Endothelial cell (in vitro differentiated cells): ENCODE results near the gene ADAM12. TPM values are rescaled to one million over a fixed set of nuclear protein-coding genes. Genes with fewer than 3 reads are reported as not detected.

Experiments used
- DNase-seq: peaks from one replicate; pipeline ENCODE4 v3.0.0; 2021; ENCODE audit warnings: low spot score
- H3K27ac Mint-ChIP-seq: one replicate; pipeline ENCODE4 v1.8.0; 2021; ENCODE audit warnings: mixed read lengths, inconsistent platforms; ENCODE audit not compliant: unreplicated experiment
- H3K27me3 Mint-ChIP-seq: one replicate; pipeline ENCODE4 v1.8.0; 2021; ENCODE audit warnings: mild to moderate bottlenecking, moderate library complexity, mixed read lengths, inconsistent platforms; ENCODE audit not compliant: unreplicated experiment
- H3K36me3 Mint-ChIP-seq: one replicate; pipeline ENCODE4 v1.8.0; 2021; ENCODE audit warnings: mild to moderate bottlenecking, low read depth, mixed read lengths, inconsistent platforms; ENCODE audit not compliant: unreplicated experiment
- H3K4me1 Mint-ChIP-seq: one replicate; pipeline ENCODE4 v1.8.0; 2021; ENCODE audit warnings: mild to moderate bottlenecking, mixed read lengths, inconsistent platforms; ENCODE audit not compliant: unreplicated experiment
- H3K4me3 Mint-ChIP-seq: one replicate; pipeline ENCODE4 v1.8.0; 2021; ENCODE audit warnings: mild to moderate bottlenecking, mixed read lengths, inconsistent platforms; ENCODE audit not compliant: unreplicated experiment
- H3K9me3 Mint-ChIP-seq: one replicate; pipeline ENCODE4 v1.8.0; 2021; ENCODE audit warnings: mixed read lengths, inconsistent platforms; ENCODE audit not compliant: unreplicated experiment
- CTCF ChIP-seq: fragments of 200-600 bp; sonication (generic); IDR thresholded peaks from one replicate; pipeline ENCODE4 v1.5.0; 2021; ENCODE audit warnings: antibody characterized with exemption; ENCODE audit not compliant: unreplicated experiment
- total RNA-seq: library from RNA; stranded (reverse); fragmentation: NEBNext Ultra II Directional; extraction: Animal tissue kit (Norgen Biotek cat#: 25700); gene quantifications from one replicate; pipeline ENCODE4 v1.2.1, GENCODE V29; 2021; ENCODE audit not compliant: unreplicated experiment

ADAM12 gene
- total RNA-seq, 1 donor from 2014 or later = 9.0 TPM

DNA sequence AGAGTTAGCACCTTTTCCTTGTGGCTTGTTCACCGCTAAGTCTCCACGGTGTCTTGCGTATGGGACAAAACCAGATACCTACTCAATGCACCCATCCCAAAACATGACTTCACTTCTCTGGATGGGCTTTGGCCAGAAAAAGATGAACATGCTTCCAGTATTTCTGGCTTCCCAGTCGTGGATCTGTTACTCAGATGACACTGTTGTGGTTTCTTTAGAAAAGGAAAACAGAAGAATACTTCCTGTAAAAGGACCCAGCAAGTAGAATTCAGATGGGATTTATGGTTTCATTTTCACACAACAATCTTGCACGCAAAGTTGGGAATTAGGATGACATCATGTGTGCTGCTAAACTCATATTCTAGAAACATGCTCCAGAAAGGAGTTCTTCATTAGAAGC lies 216.7 kb downstream of the ADAM12 start:
- no peak for DNase-seq
- Mint-ChIP-seq H3K4me3 (no peak overlapping the region), H3K27me3 (peaks cover 3% of the 10 kb centered on the region), H3K36me3 (no peaks in the 10 kb centered on the region), H3K27ac (no peak overlapping the region), H3K4me1 (no peaks in the 10 kb centered on the region), H3K9me3 (no peaks in the 10 kb centered on the region)
- TF ChIP-seq CTCF = no peak

- no peaks in the 10 kb centered on the region for H3K9me3 Mint-ChIP-seq
Observed at GRCh38 chr10:126170776-126171175, 217.5 kb downstream of the ADAM12 start.

GRCh38 chr10:126170371-126170770 lies 217.9 kb downstream of the ADAM12 start:
- no peak for DNase-seq
- Mint-ChIP-seq H3K9me3 (no peaks in the 10 kb centered on the region), H3K27me3 (no peaks in the 10 kb centered on the region), H3K4me3 (no peak overlapping the region), H3K4me1 (no peaks in the 10 kb centered on the region), H3K27ac (no peak overlapping the region), H3K36me3 (no peaks in the 10 kb centered on the region)
- TF ChIP-seq CTCF = no peak

More at GRCh38 chr10:126170776-126171175, 217.5 kb downstream of the ADAM12 start:
- Mint-ChIP-seq H3K4me3 (no peak overlapping the region), H3K27me3 (no peaks in the 10 kb centered on the region), H3K27ac (no peak overlapping the region), H3K4me1 (no peaks in the 10 kb centered on the region), H3K36me3 (no peaks in the 10 kb centered on the region)
- no peak for TF ChIP-seq CTCF
- no peak for DNase-seq

DNA sequence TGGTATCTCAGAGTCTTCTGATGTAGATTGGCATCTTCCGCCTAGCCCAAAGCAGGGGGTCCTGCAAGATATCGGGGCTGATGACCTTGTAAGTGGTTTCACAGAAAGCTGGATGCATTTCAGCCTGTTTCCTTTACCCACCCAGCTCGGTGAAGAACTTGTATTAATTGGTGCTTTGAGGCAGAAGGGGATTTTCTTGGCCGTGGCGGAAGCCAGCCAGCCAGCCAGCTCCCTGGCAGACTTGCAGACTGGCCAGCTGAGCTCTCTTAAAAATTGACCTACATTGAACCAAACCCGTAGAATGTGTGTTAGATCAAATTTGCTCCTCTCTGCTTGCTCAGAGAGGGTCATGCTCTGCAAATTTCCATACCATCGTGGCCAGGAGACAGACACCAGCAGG lies 218.4 kb downstream of the ADAM12 start:
- Mint-ChIP-seq H3K4me3 (no peak overlapping the region), H3K36me3 (no peaks in the 10 kb centered on the region), H3K4me1 (no peaks in the 10 kb centered on the region), H3K27ac (no peak overlapping the region), H3K27me3 (no peaks in the 10 kb centered on the region), H3K9me3 (no peaks in the 10 kb centered on the region)
- TF ChIP-seq CTCF = no peak
- no peak for DNase-seq

- Mint-ChIP-seq H3K4me1 (no peaks in the 10 kb centered on the region), H3K27ac (no peak overlapping the region), H3K36me3 (peaks cover 9% of the 10 kb centered on the region), H3K9me3 (no peaks in the 10 kb centered on the region), H3K27me3 (peaks cover 6% of the 10 kb centered on the region), H3K4me3 (no peak overlapping the region)
- no peak for DNase-seq
- no peak for TF ChIP-seq CTCF
Observed at GRCh38 chr10:126166797-126167196, 221.5 kb downstream of the ADAM12 start.
